Heart left ventricle (tissue), 13 donors: ENCODE data around the gene CAPN2.

ENCODE experiments used
- CTCF ChIP-seq, 12 donors: fragments of 200-600 bp; sonication (generic) in 4 of 12; IDR thresholded peaks; one replicate each; pipeline versions ENCODE4 v1.5.0 to v1.8.0; 2018 to 2022; ENCODE audit warnings: antibody characterized with exemption in 12 of 12, mild to moderate bottlenecking in 5 of 12
- POLR2A ChIP-seq, 2 donors: fragments of 450-650 bp; IDR thresholded peaks; one replicate each; pipeline ENCODE4 v1.6.1; 2017; ENCODE audit warnings: antibody characterized with exemption in 2 of 2, mild to moderate bottlenecking in 2 of 2, moderate library complexity in 2 of 2
- donor health status: ischemic (EF 13 %, LVEDD 7.1; RV severe dilation, severe dysfunction).
- donor health status: DM: no; HTN: yes; CAD: no.
- donor health status: DM: no; HTN: no; CAD: no.
- donor health status: ischemic (EF 25% LVEDD 6.9; RV normal size, moderate dysfunction).
- donor health status: ischemic (EF 25% LVEDD 5.7; RV mildly dilated, moderate dysfunction).
- donor health status: ischemic (EF 35%, LVEDD 5.7; RV mildly dilated, moderate dysfunction).
- donor health status: nonischemic (EF 11% LVEDD 7.7; RV severe dilation, severe dysfunction).
- donor health status: DM: yes; HTN: yes; CAD: no.
- donor health status: PGD.
- donor health status: ischemic (EF 29% LVEDD 5.4; RV normal size, mild dysfunction).
- donor health status: nonischemic (EF 23%, LVEDD 6.1; RV moderate dilation, normal function).

- no peak for TF ChIP-seq POLR2A (IDR thresholded peaks at IDR 0.05)
- no peak for TF ChIP-seq CTCF (IDR thresholded peaks at IDR 0.05)
Measured at GRCh38 chr1:223704921-223705878, 7.1 kb upstream of the CAPN2 start.
